ENCODE results near the gene MRPS15. TPM values are rescaled to one million over a fixed set of nuclear protein-coding genes. Genes with fewer than 3 reads are reported as not detected.

The MRPS15 gene
- total RNA-seq, 2 experiments from 2014 or later, result 112 to 115 TPM

- ATAC-seq (peak; percentile 62), DNase-seq (no peak)
- Mint-ChIP-seq H3K27me3 (no peaks in the 10 kb centered on the region), H3K4me3 (peak overlapping the region; percentile 99), H3K36me3 (peaks cover 24% of the 10 kb centered on the region), H3K9me3 (ENCODE audit: low read depth) (no peaks in the 10 kb centered on the region), H3K4me1 (peaks cover 49% of the 10 kb centered on the region), H3K27ac (peak overlapping the region; percentile 98)
- CTCF ChIA-PET, result interaction anchor here (1.4 to 2.2 kb wide), 3 partner anchors 14 to 122 kb away, joined by 3 to 7 read pairs (median 6); partner anchors contain the start of gene OSCP1
These were observed 615 bp upstream of the MRPS15 start for GRCh38 chr1:36464605-36465393.

- no peak for DNase-seq
- CTCF ChIA-PET, result interaction anchor here (1.4 to 2.2 kb wide), 3 partner anchors 13 to 121 kb away, joined by 3 to 7 read pairs (median 6); partner anchors contain the start of gene OSCP1
These were observed 751 bp downstream of the MRPS15 start for GRCh38 chr1:36463463-36463802.

GRCh38 chr1:36458910-36459309 is 5.3 kb downstream of the MRPS15 start:
- H3K4me1 Mint-ChIP-seq, result peaks cover 73% of the 10 kb centered on the region
- CTCF ChIA-PET, result interaction anchor here (1.1 kb wide), 1 partner anchor 8 kb away, joined by 6 read pairs; the partner anchor contains the start of gene OSCP1
- peaks cover 52% of the 10 kb centered on the region for H3K36me3 Mint-ChIP-seq
- H3K9me3 Mint-ChIP-seq (ENCODE audit: low read depth), result no peaks in the 10 kb centered on the region
- DNase-seq, result peak; percentile 80
- ATAC-seq, result peak; percentile 83
- no peaks in the 10 kb centered on the region for H3K27me3 Mint-ChIP-seq
- peak overlapping the region; percentile 92 for H3K27ac Mint-ChIP-seq
- peak overlapping the region; percentile 47 for H3K4me3 Mint-ChIP-seq

More at GRCh38 chr1:36463463-36463802, 751 bp downstream of the MRPS15 start:
- Mint-ChIP-seq H3K9me3 (ENCODE audit: low read depth) (no peaks in the 10 kb centered on the region), H3K4me1 (peaks cover 63% of the 10 kb centered on the region), H3K36me3 (peaks cover 34% of the 10 kb centered on the region), H3K27me3 (no peaks in the 10 kb centered on the region), H3K27ac (peak overlapping the region; percentile 98), H3K4me3 (peak overlapping the region; percentile 99)
- no peak for ATAC-seq

GRCh38 chr1:36457691-36458090 is 6.5 kb downstream of the MRPS15 start:
- CTCF ChIA-PET, result no interaction called here
- peaks cover 62% of the 10 kb centered on the region for H3K4me1 Mint-ChIP-seq
- H3K36me3 Mint-ChIP-seq, result peaks cover 50% of the 10 kb centered on the region

GRCh38 chr1:36456391-36456928 is 7.7 kb downstream of the MRPS15 start:
- no peaks in the 10 kb centered on the region for H3K9me3 Mint-ChIP-seq (ENCODE audit: low read depth)
- DNase-seq (no peak), ATAC-seq (peak; percentile 41)
- H3K27ac Mint-ChIP-seq, result peak overlapping the region; percentile 80
- peaks cover 57% of the 10 kb centered on the region for H3K4me1 Mint-ChIP-seq
- H3K27me3 Mint-ChIP-seq, result no peaks in the 10 kb centered on the region
- no peak overlapping the region for H3K4me3 Mint-ChIP-seq
- CTCF ChIA-PET, result interaction anchor here (1.2 kb wide), 1 partner anchor 59 kb away, joined by 3 read pairs; no protein-coding TSS in a partner anchor
- peaks cover 41% of the 10 kb centered on the region for H3K36me3 Mint-ChIP-seq

More at GRCh38 chr1:36457691-36458090, 6.5 kb downstream of the MRPS15 start:
- Mint-ChIP-seq H3K27ac (peak overlapping the region; percentile 92), H3K9me3 (ENCODE audit: low read depth) (no peaks in the 10 kb centered on the region), H3K4me3 (peak overlapping the region; percentile 20), H3K27me3 (no peaks in the 10 kb centered on the region)
- DNase-seq (peak; percentile 53), ATAC-seq (peak; percentile 43)

GRCh38 chr1:36455386-36455785 is 8.8 kb downstream of the MRPS15 start:
- Mint-ChIP-seq H3K27me3 (no peaks in the 10 kb centered on the region), H3K9me3 (ENCODE audit: low read depth) (no peaks in the 10 kb centered on the region), H3K4me3 (no peak overlapping the region), H3K27ac (peak overlapping the region; percentile 16), H3K36me3 (peaks cover 30% of the 10 kb centered on the region), H3K4me1 (peaks cover 52% of the 10 kb centered on the region)
- DNase-seq, result no peak
- no peak for ATAC-seq
- CTCF ChIA-PET, result no interaction called here

- peaks cover 46% of the 10 kb centered on the region for H3K4me1 Mint-ChIP-seq
- CTCF ChIA-PET, result no interaction called here
- H3K27ac Mint-ChIP-seq, result no peak overlapping the region
These were observed 10.4 kb downstream of the MRPS15 start for GRCh38 chr1:36453600-36454388.

GRCh38 chr1:36453051-36453450 is 11.1 kb downstream of the MRPS15 start:
- H3K27ac Mint-ChIP-seq, result no peak overlapping the region
- H3K36me3 Mint-ChIP-seq, result peaks cover 18% of the 10 kb centered on the region
- H3K4me3 Mint-ChIP-seq, result no peak overlapping the region
- ATAC-seq (no peak), DNase-seq (no peak)
- H3K4me1 Mint-ChIP-seq, result peaks cover 39% of the 10 kb centered on the region
- H3K27me3 Mint-ChIP-seq, result no peaks in the 10 kb centered on the region
- no peaks in the 10 kb centered on the region for H3K9me3 Mint-ChIP-seq (ENCODE audit: low read depth)
- CTCF ChIA-PET, result no interaction called here

More at GRCh38 chr1:36453600-36454388, 10.4 kb downstream of the MRPS15 start:
- H3K4me3 Mint-ChIP-seq, result no peak overlapping the region
- H3K27me3 Mint-ChIP-seq, result no peaks in the 10 kb centered on the region
- H3K36me3 Mint-ChIP-seq, result peaks cover 22% of the 10 kb centered on the region
- ATAC-seq (no peak), DNase-seq (no peak)
- H3K9me3 Mint-ChIP-seq (ENCODE audit: low read depth), result no peaks in the 10 kb centered on the region

GRCh38 chr1:36450919-36451305 is 13.3 kb downstream of the MRPS15 start:
- no peak for DNase-seq
- CTCF ChIA-PET, result interaction anchor here (0.9 to 1.7 kb wide), 15 partner anchors 8 to 302 kb away, joined by 3 to 7 read pairs (median 3); partner anchors contain the start of genes MRPS15, SH3D21 and TRAPPC3
- Mint-ChIP-seq H3K9me3 (ENCODE audit: low read depth) (no peaks in the 10 kb centered on the region), H3K27ac (peak overlapping the region; percentile 83), H3K4me3 (peak overlapping the region; percentile 81), H3K36me3 (peaks cover 11% of the 10 kb centered on the region), H3K4me1 (peaks cover 26% of the 10 kb centered on the region), H3K27me3 (no peaks in the 10 kb centered on the region)
- no peak for ATAC-seq

- DNase-seq (peak; percentile 93), ATAC-seq (peak; percentile 99)
- Mint-ChIP-seq H3K9me3 (ENCODE audit: low read depth) (no peaks in the 10 kb centered on the region), H3K4me3 (peak within 1 kb of the TSS; percentile 81), H3K27ac (peak within 1 kb of the TSS; percentile 83), H3K36me3 (peaks cover 10% of the 10 kb centered on the region), H3K27me3 (no peaks in the 10 kb centered on the region), H3K4me1 (peaks cover 26% of the 10 kb centered on the region)
- CTCF ChIA-PET, result interaction anchor here (0.8 to 1.7 kb wide), 16 partner anchors 9 to 301 kb away, joined by 3 to 7 read pairs (median 3); partner anchors contain the start of genes MRPS15, SH3D21 and TRAPPC3
These were observed 13.8 kb downstream of the MRPS15 start, which contains the start of gene OSCP1 for GRCh38 chr1:36450270-36450918. Gene OSCP1 (minus strand): TSS chr1:36450451. CDS start chr1:36450369, 82 bp downstream.

- no peaks in the 10 kb centered on the region for H3K9me3 Mint-ChIP-seq (ENCODE audit: low read depth)
- CTCF ChIA-PET, result interaction anchor here (0.9 to 1.1 kb wide), 3 partner anchors 26 to 202 kb away, joined by 3 to 5 read pairs (median 3); no protein-coding TSS in a partner anchor
- no peak overlapping the region for H3K27ac Mint-ChIP-seq
These were observed 15.6 kb downstream of the MRPS15 start for GRCh38 chr1:36448530-36449056.

GRCh38 chr1:36447450-36447849 is 16.7 kb downstream of the MRPS15 start:
- ATAC-seq, result no peak
- no peaks in the 10 kb centered on the region for H3K27me3 Mint-ChIP-seq
- CTCF ChIA-PET, result interaction anchor here (0.8 kb wide), 1 partner anchor 19 kb away, joined by 3 read pairs; no protein-coding TSS in a partner anchor
- no peak for DNase-seq
- H3K9me3 Mint-ChIP-seq (ENCODE audit: low read depth), result no peaks in the 10 kb centered on the region
- no peak overlapping the region for H3K4me3 Mint-ChIP-seq
- H3K27ac Mint-ChIP-seq, result no peak overlapping the region
- H3K4me1 Mint-ChIP-seq, result peaks cover 25% of the 10 kb centered on the region
- no peaks in the 10 kb centered on the region for H3K36me3 Mint-ChIP-seq

More at GRCh38 chr1:36448530-36449056, 15.6 kb downstream of the MRPS15 start:
- Mint-ChIP-seq H3K4me1 (peaks cover 26% of the 10 kb centered on the region), H3K4me3 (no peak overlapping the region), H3K27me3 (no peaks in the 10 kb centered on the region), H3K36me3 (no peaks in the 10 kb centered on the region)
- ATAC-seq (no peak), DNase-seq (no peak)

Measured in activated CD8-positive, alpha-beta memory T cell treated with anti-CD3 and anti-CD28 coated beads, Interleukin-2, amount 10 ng/mL, durations not matched to agents 7 days and 5 days (primary cell).